ENCODE measurements around the gene ADGRV1.
"Not testable (repeated sequence)": the region's sequence is repeated elsewhere in the genome, so short reads cannot be mapped to it uniquely, and the experiment has no call there.

Gene ADGRV1

GRCh38 chr5:90553711-90554110, 4.9 kb upstream of the ADGRV1 start:
- no peak for DNase-seq

GRCh38 chr5:90554358-90555006, 4.1 kb upstream of the ADGRV1 start:
- DNase-seq = no peak

- DNase-seq = no peak
Observed at GRCh38 chr5:90555666-90556065, 2.9 kb upstream of the ADGRV1 start.

- DNase-seq = peak in 1 of 2 experiments; percentile 13
Observed at GRCh38 chr5:90557391-90557790, 1.2 kb upstream of the ADGRV1 start.

GRCh38 chr5:90557871-90558270, 726 bp upstream of the ADGRV1 start:
- no peak for DNase-seq

- no peak for DNase-seq
Observed at GRCh38 chr5:90560771-90561170, 2.2 kb downstream of the ADGRV1 start.

- DNase-seq = no peak
Observed at GRCh38 chr5:90561766-90562165, 3.2 kb downstream of the ADGRV1 start.

- peak; percentile 22 to 54 for DNase-seq
Observed at GRCh38 chr5:90562341-90562740, 3.7 kb downstream of the ADGRV1 start.

- DNase-seq = no peak
Observed at GRCh38 chr5:90563108-90563507, 4.5 kb downstream of the ADGRV1 start.

GRCh38 chr5:90565491-90565890, 6.9 kb downstream of the ADGRV1 start:
- no peak for DNase-seq

- no peak for DNase-seq
Observed at GRCh38 chr5:90569084-90569483, 10.5 kb downstream of the ADGRV1 start.

- DNase-seq = no peak
Observed at GRCh38 chr5:90570034-90570433, 11.4 kb downstream of the ADGRV1 start.

GRCh38 chr5:90571147-90571773, 12.7 kb downstream of the ADGRV1 start:
- DNase-seq = no peak

- no peak for DNase-seq
Observed at GRCh38 chr5:90575712-90576111, 17.1 kb downstream of the ADGRV1 start.

- DNase-seq = not testable (repeated sequence)
Observed at GRCh38 chr5:90576566-90576965, 18.0 kb downstream of the ADGRV1 start.

- DNase-seq = not testable (repeated sequence)
Observed at GRCh38 chr5:90579905-90580304, 21.3 kb downstream of the ADGRV1 start.

GRCh38 chr5:90581956-90582355, 23.4 kb downstream of the ADGRV1 start:
- no peak for DNase-seq

- no peak for DNase-seq
Observed at GRCh38 chr5:90585337-90585986, 26.9 kb downstream of the ADGRV1 start.

GRCh38 chr5:90586469-90586868, 27.9 kb downstream of the ADGRV1 start:
- no peak for DNase-seq

- no peak for DNase-seq
Observed at GRCh38 chr5:90590170-90590569, 31.6 kb downstream of the ADGRV1 start.

- not testable (repeated sequence) for DNase-seq
Observed at GRCh38 chr5:90593083-90593482, 34.5 kb downstream of the ADGRV1 start.

- not testable (repeated sequence) for DNase-seq
Observed at GRCh38 chr5:90595766-90596165, 37.2 kb downstream of the ADGRV1 start.

- DNase-seq = no peak
Observed at GRCh38 chr5:90598293-90598692, 39.7 kb downstream of the ADGRV1 start.

GRCh38 chr5:90600307-90600706, 41.7 kb downstream of the ADGRV1 start:
- DNase-seq = not testable (repeated sequence)

Data from SHP77 (cell line).